Measurements from ENCODE around the gene FAM13A. TPM values are rescaled to one million over a fixed set of nuclear protein-coding genes. Genes with fewer than 3 reads are reported as not detected.

Gene FAM13A
- total RNA-seq, 1 donor from 2014 or later = 33.4 TPM

GRCh38 chr4:88802585-88803286 is 254.2 kb downstream of the FAM13A start:
- TF ChIP-seq, protein P1, sequence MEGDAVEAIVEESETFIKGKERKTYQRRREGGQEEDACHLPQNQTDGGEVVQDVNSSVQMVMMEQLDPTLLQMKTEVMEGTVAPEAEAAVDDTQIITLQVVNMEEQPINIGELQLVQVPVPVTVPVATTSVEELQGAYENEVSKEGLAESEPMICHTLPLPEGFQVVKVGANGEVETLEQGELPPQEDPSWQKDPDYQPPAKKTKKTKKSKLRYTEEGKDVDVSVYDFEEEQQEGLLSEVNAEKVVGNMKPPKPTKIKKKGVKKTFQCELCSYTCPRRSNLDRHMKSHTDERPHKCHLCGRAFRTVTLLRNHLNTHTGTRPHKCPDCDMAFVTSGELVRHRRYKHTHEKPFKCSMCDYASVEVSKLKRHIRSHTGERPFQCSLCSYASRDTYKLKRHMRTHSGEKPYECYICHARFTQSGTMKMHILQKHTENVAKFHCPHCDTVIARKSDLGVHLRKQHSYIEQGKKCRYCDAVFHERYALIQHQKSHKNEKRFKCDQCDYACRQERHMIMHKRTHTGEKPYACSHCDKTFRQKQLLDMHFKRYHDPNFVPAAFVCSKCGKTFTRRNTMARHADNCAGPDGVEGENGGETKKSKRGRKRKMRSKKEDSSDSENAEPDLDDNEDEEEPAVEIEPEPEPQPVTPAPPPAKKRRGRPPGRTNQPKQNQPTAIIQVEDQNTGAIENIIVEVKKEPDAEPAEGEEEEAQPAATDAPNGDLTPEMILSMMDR (IDR thresholded peaks at IDR 0.05) = no peak
- intact Hi-C loops (cut with DNase I) = no loop called here
- ATAC-seq (peak; percentile 15), DNase-seq (no peak)
- Histone ChIP-seq H3K27me3 (no peaks in the 10 kb centered on the region), H3K27ac (no peak overlapping the region), H3K36me3 (no peaks in the 10 kb centered on the region), H3K9me3 (no peaks in the 10 kb centered on the region), H3K4me3 (no peak overlapping the region), H3K4me1 (peaks cover 26% of the 10 kb centered on the region)

DNA sequence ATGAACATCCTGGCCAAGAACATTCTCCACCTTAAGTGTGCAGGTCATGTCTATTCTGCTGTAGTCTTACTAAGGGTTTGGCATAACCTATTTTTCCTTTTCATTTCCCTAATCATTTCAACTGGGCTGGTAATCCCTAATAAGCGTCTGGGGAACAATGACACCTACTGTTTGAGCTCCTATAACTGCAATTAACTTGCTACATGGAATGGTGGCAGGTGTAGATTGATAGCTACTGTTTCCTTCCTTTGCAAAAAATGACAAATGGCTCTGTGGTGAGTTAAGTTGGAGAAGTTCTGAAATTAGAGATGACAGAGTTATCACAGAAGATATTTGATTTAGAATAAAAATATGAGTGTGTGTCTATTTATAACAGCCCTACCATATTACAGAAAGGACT is 254.8 kb downstream of the FAM13A start:
- TF ChIP-seq, protein P1 (IDR thresholded peaks at IDR 0.05) = no peak
- Histone ChIP-seq H3K36me3 (no peaks in the 10 kb centered on the region), H3K9me3 (no peaks in the 10 kb centered on the region), H3K27me3 (no peaks in the 10 kb centered on the region), H3K4me3 (no peak overlapping the region), H3K4me1 (peaks cover 20% of the 10 kb centered on the region), H3K27ac (no peak overlapping the region)
- intact Hi-C loops (cut with DNase I) = no loop called here
- no peak for ATAC-seq
- DNase-seq = no peak

DNA sequence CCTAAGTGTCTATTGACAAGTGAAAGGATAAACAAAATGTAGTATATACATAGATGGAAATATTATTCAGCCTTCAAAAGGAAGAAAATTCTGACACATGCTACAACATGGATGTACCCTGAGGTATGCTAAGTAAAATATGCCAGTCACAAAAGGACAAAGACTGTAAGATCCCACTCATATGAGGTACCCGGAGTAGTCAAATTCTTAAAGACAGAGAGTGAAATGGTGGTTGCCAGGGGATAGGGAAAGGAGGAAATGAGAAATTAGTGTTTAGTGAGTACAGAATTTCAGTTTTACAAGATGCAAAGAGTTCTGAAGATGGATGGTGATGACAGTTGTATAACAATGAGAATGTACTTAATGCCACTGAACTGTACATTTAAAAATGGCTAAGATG is 257.1 kb downstream of the FAM13A start:
- no peaks in the 10 kb centered on the region for H3K27me3 ChIP-seq
- DNase-seq (no peak), ATAC-seq (no peak)
- H3K9me3 ChIP-seq = peaks cover 7% of the 10 kb centered on the region
- intact Hi-C loops (cut with DNase I) = no loop called here
- peaks cover 16% of the 10 kb centered on the region for H3K4me1 ChIP-seq
- no peak overlapping the region for H3K4me3 ChIP-seq
- TF ChIP-seq, protein P1 (IDR thresholded peaks at IDR 0.05) = no peak
- H3K27ac ChIP-seq = no peak overlapping the region
- no peaks in the 10 kb centered on the region for H3K36me3 ChIP-seq

- Histone ChIP-seq H3K4me1 (peaks cover 2% of the 10 kb centered on the region), H3K4me3 (no peak overlapping the region), H3K36me3 (no peaks in the 10 kb centered on the region), H3K27me3 (no peaks in the 10 kb centered on the region), H3K9me3 (peaks cover 7% of the 10 kb centered on the region), H3K27ac (no peak overlapping the region)
- intact Hi-C loops (cut with DNase I) = no loop called here
- no peak for ATAC-seq
- TF ChIP-seq, protein P1 (IDR thresholded peaks at IDR 0.05) = no peak
- no peak for DNase-seq
Observed at GRCh38 chr4:88797725-88798124, 259.3 kb downstream of the FAM13A start.

DNA sequence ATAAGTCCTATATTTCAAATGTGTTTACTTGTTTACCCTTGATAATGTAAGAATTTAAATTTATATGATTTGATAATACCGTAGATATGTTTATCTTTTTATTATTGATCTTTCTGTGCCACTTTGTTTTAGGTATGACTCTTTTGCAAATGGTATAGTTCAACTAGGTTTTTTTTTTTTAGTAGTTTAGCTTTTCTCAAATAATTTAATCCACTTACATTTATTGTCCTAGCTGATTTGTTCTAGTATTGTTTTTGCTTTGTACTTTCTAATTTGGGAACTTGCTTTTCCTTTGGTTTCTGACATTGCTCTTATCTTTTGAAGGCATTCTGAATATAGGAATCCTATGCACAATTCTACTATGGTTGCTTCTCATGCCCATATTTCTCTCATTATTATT is 260.4 kb downstream of the FAM13A start:
- Histone ChIP-seq H3K27ac (no peak overlapping the region), H3K27me3 (no peaks in the 10 kb centered on the region), H3K36me3 (no peaks in the 10 kb centered on the region), H3K4me3 (no peak overlapping the region), H3K9me3 (peaks cover 7% of the 10 kb centered on the region), H3K4me1 (peaks cover 14% of the 10 kb centered on the region)
- TF ChIP-seq, protein P1 (IDR thresholded peaks at IDR 0.05) = no peak
- ATAC-seq (no peak), DNase-seq (no peak)
- intact Hi-C loops (cut with DNase I) = no loop called here

- no peak for ATAC-seq
- peaks cover 14% of the 10 kb centered on the region for H3K4me1 ChIP-seq
- no peaks in the 10 kb centered on the region for H3K27me3 ChIP-seq
- TF ChIP-seq, protein P1 (IDR thresholded peaks at IDR 0.05) = no peak
- no peak overlapping the region for H3K4me3 ChIP-seq
- no peak for DNase-seq
- peaks cover under 1% of the 10 kb centered on the region for H3K36me3 ChIP-seq
- peaks cover 7% of the 10 kb centered on the region for H3K9me3 ChIP-seq
- intact Hi-C loops (cut with DNase I) = no loop called here
- H3K27ac ChIP-seq = no peak overlapping the region
Observed at GRCh38 chr4:88794952-88795351, 262.0 kb downstream of the FAM13A start.

Measured in upper lobe of right lung (tissue), 1 donor.